Measurements from ENCODE around the gene TMEM108. TPM values are rescaled to one million over a fixed set of nuclear protein-coding genes. Genes with fewer than 3 reads are reported as not detected.

TMEM108 gene
- total and polyA plus RNA-seq, 3 donors from 2014 or later = 13.9 to 44.3 (median 16.1) TPM

DNA sequence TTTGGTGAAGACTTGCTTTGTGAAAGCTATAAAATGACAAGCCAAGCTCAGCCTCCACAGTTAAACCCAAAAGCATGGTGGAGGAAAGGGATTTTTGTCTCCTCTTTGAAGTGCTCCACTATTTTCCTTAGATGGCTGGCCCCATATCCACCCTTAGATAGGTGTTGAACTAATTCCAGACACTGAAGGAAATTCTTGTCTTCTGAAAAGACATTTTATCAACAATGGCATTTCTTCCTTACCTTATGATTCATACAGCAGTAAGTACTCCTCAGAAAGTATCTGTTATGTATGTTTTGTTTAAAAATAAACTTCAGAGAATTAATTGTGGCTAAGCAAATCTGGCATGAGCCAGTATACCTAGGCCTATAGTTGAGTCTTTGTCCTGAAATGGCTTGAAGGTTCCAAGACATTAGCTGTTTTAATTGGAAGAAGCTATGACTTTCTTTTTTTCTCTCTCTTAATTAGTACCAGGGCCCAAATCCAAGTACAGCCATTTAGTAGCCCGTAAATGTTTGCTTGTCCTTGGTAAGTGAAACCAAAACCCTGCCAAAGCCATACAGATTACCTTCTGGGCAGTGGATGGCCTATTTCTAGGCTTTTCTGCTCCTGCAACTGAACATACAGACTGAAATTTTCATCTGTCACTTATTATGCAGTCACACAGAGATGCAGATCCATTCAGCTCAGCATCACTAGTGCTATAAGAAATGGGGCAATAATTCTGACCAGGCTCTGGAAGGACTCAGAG lies 356.5 kb downstream of the TMEM108 start:
- Histone ChIP-seq H3K4me1 (no peaks in the 10 kb centered on the region), H3K27me3 (no peaks in the 10 kb centered on the region), H3K9me3 (no peaks in the 10 kb centered on the region), H3K27ac (no peak overlapping the region), H3K4me3 (no peak overlapping the region), H3K36me3 (ENCODE audit: low read depth, missing control alignments) (no peaks in the 10 kb centered on the region)
- TF ChIP-seq, protein P1, sequence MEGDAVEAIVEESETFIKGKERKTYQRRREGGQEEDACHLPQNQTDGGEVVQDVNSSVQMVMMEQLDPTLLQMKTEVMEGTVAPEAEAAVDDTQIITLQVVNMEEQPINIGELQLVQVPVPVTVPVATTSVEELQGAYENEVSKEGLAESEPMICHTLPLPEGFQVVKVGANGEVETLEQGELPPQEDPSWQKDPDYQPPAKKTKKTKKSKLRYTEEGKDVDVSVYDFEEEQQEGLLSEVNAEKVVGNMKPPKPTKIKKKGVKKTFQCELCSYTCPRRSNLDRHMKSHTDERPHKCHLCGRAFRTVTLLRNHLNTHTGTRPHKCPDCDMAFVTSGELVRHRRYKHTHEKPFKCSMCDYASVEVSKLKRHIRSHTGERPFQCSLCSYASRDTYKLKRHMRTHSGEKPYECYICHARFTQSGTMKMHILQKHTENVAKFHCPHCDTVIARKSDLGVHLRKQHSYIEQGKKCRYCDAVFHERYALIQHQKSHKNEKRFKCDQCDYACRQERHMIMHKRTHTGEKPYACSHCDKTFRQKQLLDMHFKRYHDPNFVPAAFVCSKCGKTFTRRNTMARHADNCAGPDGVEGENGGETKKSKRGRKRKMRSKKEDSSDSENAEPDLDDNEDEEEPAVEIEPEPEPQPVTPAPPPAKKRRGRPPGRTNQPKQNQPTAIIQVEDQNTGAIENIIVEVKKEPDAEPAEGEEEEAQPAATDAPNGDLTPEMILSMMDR (IDR thresholded peaks at IDR 0.05) = no peak
- no peak for TF ChIP-seq POLR2A (IDR thresholded peaks at IDR 0.05)
- no peak for DNase-seq
- intact Hi-C loops (cut with DNase I; ENCODE audit: low total_unique reads) = no loop called here
- WGBS, 2 donors = 56 to 62% methylated on average over 1 of the region's 1 CpG

DNA sequence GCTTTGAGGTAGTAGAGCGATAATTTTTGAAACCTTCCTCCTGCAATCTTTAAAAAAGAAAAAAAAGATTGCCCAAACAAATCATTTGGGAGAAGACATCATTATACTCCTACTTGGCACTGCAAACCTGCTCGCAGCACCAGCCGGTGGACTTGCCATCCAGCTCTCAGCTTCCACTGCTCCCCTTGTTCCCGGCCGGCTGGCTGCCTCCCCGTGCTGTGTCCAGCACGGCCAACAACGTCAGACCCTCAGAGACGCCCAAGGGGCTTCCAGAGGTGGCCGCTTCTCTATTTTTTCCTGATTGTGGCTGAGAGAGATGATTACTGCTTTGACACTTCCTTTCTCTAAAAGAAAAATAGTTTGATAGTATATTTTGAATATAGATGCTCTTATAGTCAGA lies 358.7 kb downstream of the TMEM108 start:
- no peak overlapping the region for H3K27ac ChIP-seq
- 88 to 92% methylated on average over 10 of the region's 10 CpGs for WGBS, 2 donors
- DNase-seq = no peak
- H3K36me3 ChIP-seq (ENCODE audit: low read depth, missing control alignments) = no peaks in the 10 kb centered on the region
- H3K4me1 ChIP-seq = no peaks in the 10 kb centered on the region
- H3K9me3 ChIP-seq = no peaks in the 10 kb centered on the region
- H3K4me3 ChIP-seq = no peak overlapping the region
- H3K27me3 ChIP-seq = no peaks in the 10 kb centered on the region
- intact Hi-C loops (cut with DNase I; ENCODE audit: low total_unique reads) = no loop called here
- TF ChIP-seq, protein P1 (IDR thresholded peaks at IDR 0.05) = no peak
- TF ChIP-seq POLR2A (IDR thresholded peaks at IDR 0.05) = no peak

DNA sequence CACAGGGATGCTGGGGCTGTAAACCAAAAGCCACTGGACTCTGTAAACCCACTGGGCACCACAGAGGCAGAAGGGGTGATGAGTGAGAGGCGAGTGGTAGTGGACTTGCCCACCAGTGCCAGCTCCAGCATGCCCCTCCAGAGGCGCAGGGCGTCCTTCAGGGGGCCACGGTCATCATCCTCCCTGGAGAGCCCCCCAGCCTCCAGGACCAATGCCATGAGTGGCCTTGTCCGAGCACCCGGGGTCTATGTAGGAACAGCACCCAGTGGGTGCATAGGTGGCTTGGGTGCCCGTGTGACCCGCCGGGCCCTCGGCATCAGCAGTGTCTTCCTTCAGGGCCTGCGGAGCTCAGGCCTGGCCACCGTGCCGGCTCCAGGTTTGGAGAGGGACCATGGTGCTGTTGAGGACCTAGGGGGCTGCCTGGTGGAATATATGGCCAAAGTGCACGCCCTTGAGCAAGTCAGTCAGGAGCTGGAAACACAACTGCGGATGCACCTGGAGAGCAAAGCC lies 361.9 kb downstream of the TMEM108 start, which contains the start of gene BFSP2:
TSS of gene BFSP2 (plus strand) at position 51 of the 510 bp plus-strand sequence. CDS start at position 79, 28 bp downstream.
- no peak for DNase-seq
- Histone ChIP-seq H3K27me3 (no peaks in the 10 kb centered on the region), H3K9me3 (no peaks in the 10 kb centered on the region), H3K27ac (no peak within 1 kb of the TSS), H3K4me1 (no peaks in the 10 kb centered on the region), H3K4me3 (no peak within 1 kb of the TSS), H3K36me3 (ENCODE audit: low read depth, missing control alignments) (no peaks in the 10 kb centered on the region)
- intact Hi-C loops (cut with DNase I; ENCODE audit: low total_unique reads) = no loop called here
- no peak for TF ChIP-seq POLR2A (IDR thresholded peaks at IDR 0.05)
- TF ChIP-seq, protein P1 (IDR thresholded peaks at IDR 0.05) = no peak
- WGBS, 2 donors = 83 to 99% methylated on average over 3 to 15 of the region's 15 CpGs

DNA sequence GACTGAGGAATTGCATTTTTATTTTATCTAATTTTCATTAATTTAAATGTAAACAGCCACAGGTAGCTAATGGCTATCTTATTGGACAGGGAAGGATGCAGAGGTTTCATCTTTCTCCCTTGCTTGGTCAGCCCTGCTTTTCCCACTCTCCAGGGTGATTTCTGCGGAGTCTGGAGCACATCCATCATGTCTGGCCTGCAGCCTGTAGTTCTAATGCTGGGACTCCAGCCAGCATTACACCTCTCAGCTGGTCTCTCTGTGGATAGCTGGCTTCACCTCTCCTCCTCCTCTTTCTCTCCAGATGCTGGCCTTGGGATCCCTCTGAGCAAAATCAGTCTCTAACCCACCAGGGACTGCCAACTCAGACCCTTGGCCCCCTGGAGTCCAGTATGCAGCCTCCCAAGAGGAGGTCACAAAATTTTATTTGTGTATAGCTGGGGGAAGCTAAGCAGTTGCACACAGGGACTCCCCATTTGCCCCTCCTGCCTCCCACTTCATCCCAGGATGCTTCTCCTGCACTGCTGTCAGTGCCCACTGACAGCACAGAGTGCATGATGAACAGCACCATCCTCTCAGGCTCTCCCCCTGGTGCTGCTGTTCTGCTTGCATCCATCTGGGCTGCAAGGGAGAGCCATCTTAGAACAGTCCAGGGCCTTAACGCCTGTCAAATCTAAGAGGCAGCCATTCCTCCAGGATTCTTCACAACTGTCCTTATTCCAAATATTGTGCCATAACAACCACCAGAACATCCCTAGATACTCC lies 363.4 kb downstream of the TMEM108 start:
- H3K4me3 ChIP-seq = no peak overlapping the region
- H3K4me1 ChIP-seq = no peaks in the 10 kb centered on the region
- WGBS, 2 donors = 48 to 51% methylated on average over 2 of the region's 2 CpGs
- H3K27me3 ChIP-seq = no peaks in the 10 kb centered on the region
- TF ChIP-seq POLR2A (IDR thresholded peaks at IDR 0.05) = no peak
- TF ChIP-seq, protein P1 (IDR thresholded peaks at IDR 0.05) = no peak
- no peaks in the 10 kb centered on the region for H3K36me3 ChIP-seq (ENCODE audit: low read depth, missing control alignments)
- H3K9me3 ChIP-seq = no peaks in the 10 kb centered on the region
- DNase-seq = no peak
- no peak overlapping the region for H3K27ac ChIP-seq
- intact Hi-C loops (cut with DNase I; ENCODE audit: low total_unique reads) = no loop called here
